SK-N-SH (cell line): ENCODE data around the gene PCDH1. TPM values are rescaled to one million over a fixed set of nuclear protein-coding genes. Genes with fewer than 3 reads are reported as not detected.

ENCODE experiments used
- CTCF ChIA-PET: fragments of 300-600, 350-600 bp; formaldehyde crosslinking; extraction: SDS; loops from one replicate; lab custom pipeline; 2021; lab: Yijun Ruan, JAX
- POLR2A ChIA-PET: fragments of 350-600 bp; sonication (Branson Sonifier 250); formaldehyde crosslinking; extraction: SDS; loops from one replicate; lab custom pipeline; 2020; ENCODE audit warnings: antibody characterized with exemption, inconsistent platforms; lab: Yijun Ruan, JAX
- DNase-seq: peaks from one replicate; pipeline ENCODE4 v3.0.0; 2012
- H2AFZ ChIP-seq: fragments of 200-600 bp; sonication (generic); 2 replicates; pipeline ENCODE4 v1.8.1; 2016; ENCODE audit warnings: antibody characterized with exemption, mild to moderate bottlenecking, low read depth
- H3F3A ChIP-seq: fragments of 200-600 bp; sonication (generic); replicated peaks from 2 replicates; pipeline ENCODE3; 2016; ENCODE audit warnings: antibody characterized with exemption, mild to moderate bottlenecking; ENCODE audit not compliant: insufficient read depth
- H3K27ac ChIP-seq, 2 experiments: fragments of 200-500 bp in 1 of 2; fragments of 200-600 bp in 1 of 2; sonication (Bioruptor generic) in 1 of 2; sonication (generic), shearing (Covaris generic) in 1 of 2; 2 replicates each; pipeline versions ENCODE4 v1.5.1 to v1.6.1; 2014 to 2016; ENCODE audit warnings: low read depth in 2 of 2, inconsistent platforms in 1 of 2, low read length in 1 of 2, mild to moderate bottlenecking in 1 of 2, mixed read lengths in 1 of 2
- H3K27me3 ChIP-seq: fragments of 200-600 bp; sonication (generic), shearing (Covaris generic); 2 replicates; pipeline ENCODE4 v1.6.1; 2016; ENCODE audit warnings: mixed run types; ENCODE audit not compliant: insufficient read depth
- H3K36me3 ChIP-seq, 2 experiments: fragments of 200-500 bp in 1 of 2; fragments of 200-600 bp in 1 of 2; sonication (Bioruptor generic) in 1 of 2; sonication (generic) in 1 of 2; replicated peaks in 1 of 2; 2 replicates each; pipeline versions ENCODE3 to v1.5.1; 2014 to 2016; ENCODE audit warnings: low read length in 1 of 2, mild to moderate bottlenecking in 1 of 2; ENCODE audit not compliant: insufficient read depth in 2 of 2, control insufficient read depth in 1 of 2
- H3K4me1 ChIP-seq, 2 experiments: fragments of 200-500 bp in 1 of 2; fragments of 200-600 bp in 1 of 2; sonication (Bioruptor generic) in 1 of 2; sonication (generic), shearing (Covaris generic) in 1 of 2; 2 replicates each; pipeline versions ENCODE4 v1.5.1 to v1.6.1; 2014 to 2016; ENCODE audit warnings: low read depth in 1 of 2, low read length in 1 of 2, mixed run types in 1 of 2; ENCODE audit not compliant: insufficient read depth in 2 of 2, control insufficient read depth in 1 of 2
- H3K4me2 ChIP-seq: fragments of 200-600 bp; sonication (generic), shearing (Covaris generic); 2 replicates; pipeline ENCODE4 v1.6.1; 2017; ENCODE audit warnings: mixed run types
- H3K4me3 ChIP-seq, 2 experiments: fragments of 200-500 bp in 1 of 2; fragments of 200-600 bp in 1 of 2; sonication (Bioruptor generic) in 1 of 2; sonication (generic), shearing (Covaris generic) in 1 of 2; 2 replicates each; pipeline versions ENCODE4 v1.5.1 to v1.8.1; 2014 to 2016; ENCODE audit warnings: low read depth in 2 of 2, inconsistent platforms in 1 of 2, low read length in 1 of 2, mild to moderate bottlenecking in 1 of 2, mixed read lengths in 1 of 2, moderate library complexity in 1 of 2
- H3K79me2 ChIP-seq: fragments of 200-600 bp; sonication (generic); 2 replicates; pipeline ENCODE4 v1.8.1; 2017; ENCODE audit warnings: mild to moderate bottlenecking; ENCODE audit not compliant: insufficient read depth
- H3K9ac ChIP-seq: fragments of 200-600 bp; sonication (generic); 2 replicates; pipeline ENCODE4 v1.6.1; 2017; ENCODE audit warnings: mixed run types
- H3K9me2 ChIP-seq: fragments of 200-600 bp; sonication (generic); 2 replicates; pipeline ENCODE4 v1.6.1; 2017; ENCODE audit warnings: mixed run types
- H3K9me3 ChIP-seq: fragments of 200-600 bp; sonication (generic); 2 replicates; pipeline ENCODE4 v1.6.1; 2017; ENCODE audit warnings: mixed run types, mild to moderate bottlenecking, moderate library complexity
- H4K20me1 ChIP-seq: fragments of 200-600 bp; sonication (generic); 2 replicates; pipeline ENCODE4 v1.6.1; 2017; ENCODE audit warnings: mild to moderate bottlenecking, mixed run types; ENCODE audit not compliant: insufficient read depth
- CHD2 ChIP-seq: fragments of 150-350 bp; IDR thresholded peaks from 2 replicates; pipeline ENCODE4 v1.6.1; 2018; ENCODE audit warnings: low read length; ENCODE audit not compliant: partially characterized antibody
- EZH2phosphoT487 ChIP-seq: fragments of 200-600 bp; sonication (generic); IDR thresholded peaks from 2 replicates; pipeline ENCODE4 v1.6.1; 2017; ENCODE audit warnings: low read depth, mixed run types, mild to moderate bottlenecking, antibody characterized with exemption, moderate library complexity, borderline replicate concordance
- FOXM1 ChIP-seq: IDR thresholded peaks from 2 replicates; pipeline ENCODE4 v1.4.0; 2012; ENCODE audit warnings: low read depth, mild to moderate bottlenecking
- GATA2 ChIP-seq: sonication (generic); formaldehyde crosslinking; IDR thresholded peaks from 2 replicates; pipeline ENCODE4 v1.5.0; 2020; ENCODE audit warnings: mild to moderate bottlenecking, missing genetic modification reagents
- MXI1 ChIP-seq: IDR thresholded peaks from 2 replicates; pipeline ENCODE4 v1.6.1; 2012; ENCODE audit warnings: mild to moderate bottlenecking, low read depth, low read length, improper control_type of control experiment
- NFIC ChIP-seq: IDR thresholded peaks from 2 replicates; pipeline ENCODE4 v1.4.0; 2012; ENCODE audit warnings: borderline replicate concordance
- POLR2AphosphoS5 ChIP-seq: IDR thresholded peaks from 2 replicates; pipeline ENCODE4 v1.6.1; 2012; ENCODE audit warnings: low read depth, low read length
- RFX5 ChIP-seq: IDR thresholded peaks from 2 replicates; pipeline ENCODE4 v1.6.1; 2012; ENCODE audit warnings: mild to moderate bottlenecking, improper control_type of control experiment, low read length
- SMC3 ChIP-seq: IDR thresholded peaks from 2 replicates; pipeline ENCODE4 v1.6.1; 2012; ENCODE audit warnings: low read depth, low read length, improper control_type of control experiment
- TAF1 ChIP-seq: IDR thresholded peaks from 2 replicates; pipeline ENCODE4 v1.6.1; 2012; ENCODE audit warnings: low read depth, mild to moderate bottlenecking, low read length, moderate library complexity, borderline replicate concordance
- TCF12 ChIP-seq: IDR thresholded peaks from 2 replicates; pipeline ENCODE4 v1.4.0; 2012
- TEAD4 ChIP-seq: IDR thresholded peaks from 2 replicates; pipeline ENCODE4 v1.4.0; 2012; ENCODE audit warnings: mild to moderate bottlenecking, borderline replicate concordance; ENCODE audit not compliant: insufficient read depth
- WGBS: methylation state at CpG from one replicate; pipeline ENCODE4 v1.1.6; 2017; ENCODE audit warnings: low lambda C conversion rate; 5-methylcytosine and 5-hydroxymethylcytosine counted together
- polyA plus RNA-seq, 3 experiments: library from polyadenylated mRNA; depleted of rRNA; stranded (reverse); fragments of >200 nt; gene quantifications; 2 replicates each; pipeline ENCODE4 v1.2.3, GENCODE V29; 2012
- TF ChIP-seq, protein P1 (sequence below): IDR thresholded peaks from 2 replicates; pipeline ENCODE4; 2012
- TF ChIP-seq, protein P2 (sequence below): fragments of 150-350 bp; IDR thresholded peaks from 2 replicates; pipeline ENCODE4 v1.6.1; 2017; ENCODE audit warnings: antibody characterized with exemption, low read length, low read depth, borderline replicate concordance
- TF ChIP-seq, protein P3 (sequence below): IDR thresholded peaks from 2 replicates; pipeline ENCODE4 v1.6.1; 2012; ENCODE audit warnings: mild to moderate bottlenecking, low read depth, low read length, moderate library complexity
- TF ChIP-seq, protein P4 (sequence below): fragments of 200-600 bp; sonication (generic); IDR thresholded peaks from 2 replicates; pipeline ENCODE4 v1.6.1; 2017; ENCODE audit warnings: antibody characterized with exemption, mild to moderate bottlenecking, moderate library complexity
- TF ChIP-seq, protein P5 (sequence below): IDR thresholded peaks from 2 replicates; pipeline ENCODE4 v1.4.0; 2012; ENCODE audit warnings: low read depth, borderline replicate concordance
- TF ChIP-seq, protein P6 (sequence below): IDR thresholded peaks from 2 replicates; pipeline ENCODE4 v1.4.0; 2012; ENCODE audit warnings: low read depth, borderline replicate concordance

The PCDH1 gene
- polyA plus RNA-seq, 1 of the 3 experiments (the other 2 are of a cell fraction), result 0.08 TPM

DNA sequence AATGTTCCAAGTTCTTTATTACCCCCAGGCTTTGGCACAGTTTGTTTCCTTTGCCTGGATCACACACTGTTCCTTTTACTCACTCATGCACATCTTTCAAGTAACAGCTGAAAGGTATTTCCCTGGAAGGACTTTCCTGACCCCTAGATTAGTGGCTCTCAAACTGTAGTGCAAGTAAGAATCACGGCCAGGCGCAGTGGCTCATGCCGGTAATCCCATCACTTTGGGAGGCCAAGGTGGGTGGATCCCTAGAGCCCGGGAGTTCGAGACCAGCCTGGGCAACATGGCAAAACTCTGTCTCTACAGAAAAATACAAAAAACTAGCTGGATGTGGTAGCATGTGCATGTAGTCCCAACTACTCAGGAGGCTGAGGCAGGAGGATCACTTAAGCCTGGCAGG is 26.3 kb upstream of the PCDH1 start:
- Histone ChIP-seq H3K9ac (no peak overlapping the region), H3K4me2 (no peak overlapping the region), H4K20me1 (no peaks in the 10 kb centered on the region), H2AFZ (no peak overlapping the region)
- DNase-seq, result no peak
- CTCF ChIA-PET, result interaction anchor here (0.6 to 6.0 kb wide), 5 partner anchors 10 to 1080 kb away, joined by 3 to 30 read pairs (median 8); no protein-coding TSS in a partner anchor
- WGBS, result 60% methylated on average over 5 of the region's 5 CpGs
- no peak for TF ChIP-seq POLR2AphosphoS5
- TF ChIP-seq NFIC, result no peak
- TF ChIP-seq TCF12, result no peak
- TF ChIP-seq CHD2, result no peak
- TF ChIP-seq RFX5, result no peak
- TF ChIP-seq, protein P1, sequence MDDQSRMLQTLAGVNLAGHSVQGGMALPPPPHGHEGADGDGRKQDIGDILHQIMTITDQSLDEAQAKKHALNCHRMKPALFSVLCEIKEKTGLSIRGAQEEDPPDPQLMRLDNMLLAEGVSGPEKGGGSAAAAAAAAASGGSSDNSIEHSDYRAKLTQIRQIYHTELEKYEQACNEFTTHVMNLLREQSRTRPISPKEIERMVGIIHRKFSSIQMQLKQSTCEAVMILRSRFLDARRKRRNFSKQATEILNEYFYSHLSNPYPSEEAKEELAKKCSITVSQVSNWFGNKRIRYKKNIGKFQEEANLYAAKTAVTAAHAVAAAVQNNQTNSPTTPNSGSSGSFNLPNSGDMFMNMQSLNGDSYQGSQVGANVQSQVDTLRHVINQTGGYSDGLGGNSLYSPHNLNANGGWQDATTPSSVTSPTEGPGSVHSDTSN, result no peak
- no peak for TF ChIP-seq MXI1
- no peak for TF ChIP-seq SMC3
- no peak for TF ChIP-seq TEAD4
- TF ChIP-seq, protein P2, sequence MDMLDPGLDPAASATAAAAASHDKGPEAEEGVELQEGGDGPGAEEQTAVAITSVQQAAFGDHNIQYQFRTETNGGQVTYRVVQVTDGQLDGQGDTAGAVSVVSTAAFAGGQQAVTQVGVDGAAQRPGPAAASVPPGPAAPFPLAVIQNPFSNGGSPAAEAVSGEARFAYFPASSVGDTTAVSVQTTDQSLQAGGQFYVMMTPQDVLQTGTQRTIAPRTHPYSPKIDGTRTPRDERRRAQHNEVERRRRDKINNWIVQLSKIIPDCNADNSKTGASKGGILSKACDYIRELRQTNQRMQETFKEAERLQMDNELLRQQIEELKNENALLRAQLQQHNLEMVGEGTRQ, result no peak
- TF ChIP-seq, protein P3, sequence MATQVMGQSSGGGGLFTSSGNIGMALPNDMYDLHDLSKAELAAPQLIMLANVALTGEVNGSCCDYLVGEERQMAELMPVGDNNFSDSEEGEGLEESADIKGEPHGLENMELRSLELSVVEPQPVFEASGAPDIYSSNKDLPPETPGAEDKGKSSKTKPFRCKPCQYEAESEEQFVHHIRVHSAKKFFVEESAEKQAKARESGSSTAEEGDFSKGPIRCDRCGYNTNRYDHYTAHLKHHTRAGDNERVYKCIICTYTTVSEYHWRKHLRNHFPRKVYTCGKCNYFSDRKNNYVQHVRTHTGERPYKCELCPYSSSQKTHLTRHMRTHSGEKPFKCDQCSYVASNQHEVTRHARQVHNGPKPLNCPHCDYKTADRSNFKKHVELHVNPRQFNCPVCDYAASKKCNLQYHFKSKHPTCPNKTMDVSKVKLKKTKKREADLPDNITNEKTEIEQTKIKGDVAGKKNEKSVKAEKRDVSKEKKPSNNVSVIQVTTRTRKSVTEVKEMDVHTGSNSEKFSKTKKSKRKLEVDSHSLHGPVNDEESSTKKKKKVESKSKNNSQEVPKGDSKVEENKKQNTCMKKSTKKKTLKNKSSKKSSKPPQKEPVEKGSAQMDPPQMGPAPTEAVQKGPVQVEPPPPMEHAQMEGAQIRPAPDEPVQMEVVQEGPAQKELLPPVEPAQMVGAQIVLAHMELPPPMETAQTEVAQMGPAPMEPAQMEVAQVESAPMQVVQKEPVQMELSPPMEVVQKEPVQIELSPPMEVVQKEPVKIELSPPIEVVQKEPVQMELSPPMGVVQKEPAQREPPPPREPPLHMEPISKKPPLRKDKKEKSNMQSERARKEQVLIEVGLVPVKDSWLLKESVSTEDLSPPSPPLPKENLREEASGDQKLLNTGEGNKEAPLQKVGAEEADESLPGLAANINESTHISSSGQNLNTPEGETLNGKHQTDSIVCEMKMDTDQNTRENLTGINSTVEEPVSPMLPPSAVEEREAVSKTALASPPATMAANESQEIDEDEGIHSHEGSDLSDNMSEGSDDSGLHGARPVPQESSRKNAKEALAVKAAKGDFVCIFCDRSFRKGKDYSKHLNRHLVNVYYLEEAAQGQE, result no peak
- no peak for TF ChIP-seq GATA2
- TF ChIP-seq, protein P4, sequence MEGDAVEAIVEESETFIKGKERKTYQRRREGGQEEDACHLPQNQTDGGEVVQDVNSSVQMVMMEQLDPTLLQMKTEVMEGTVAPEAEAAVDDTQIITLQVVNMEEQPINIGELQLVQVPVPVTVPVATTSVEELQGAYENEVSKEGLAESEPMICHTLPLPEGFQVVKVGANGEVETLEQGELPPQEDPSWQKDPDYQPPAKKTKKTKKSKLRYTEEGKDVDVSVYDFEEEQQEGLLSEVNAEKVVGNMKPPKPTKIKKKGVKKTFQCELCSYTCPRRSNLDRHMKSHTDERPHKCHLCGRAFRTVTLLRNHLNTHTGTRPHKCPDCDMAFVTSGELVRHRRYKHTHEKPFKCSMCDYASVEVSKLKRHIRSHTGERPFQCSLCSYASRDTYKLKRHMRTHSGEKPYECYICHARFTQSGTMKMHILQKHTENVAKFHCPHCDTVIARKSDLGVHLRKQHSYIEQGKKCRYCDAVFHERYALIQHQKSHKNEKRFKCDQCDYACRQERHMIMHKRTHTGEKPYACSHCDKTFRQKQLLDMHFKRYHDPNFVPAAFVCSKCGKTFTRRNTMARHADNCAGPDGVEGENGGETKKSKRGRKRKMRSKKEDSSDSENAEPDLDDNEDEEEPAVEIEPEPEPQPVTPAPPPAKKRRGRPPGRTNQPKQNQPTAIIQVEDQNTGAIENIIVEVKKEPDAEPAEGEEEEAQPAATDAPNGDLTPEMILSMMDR, result no peak
- TF ChIP-seq TAF1, result no peak
- TF ChIP-seq EZH2phosphoT487, result no peak
- TF ChIP-seq, protein P5, sequence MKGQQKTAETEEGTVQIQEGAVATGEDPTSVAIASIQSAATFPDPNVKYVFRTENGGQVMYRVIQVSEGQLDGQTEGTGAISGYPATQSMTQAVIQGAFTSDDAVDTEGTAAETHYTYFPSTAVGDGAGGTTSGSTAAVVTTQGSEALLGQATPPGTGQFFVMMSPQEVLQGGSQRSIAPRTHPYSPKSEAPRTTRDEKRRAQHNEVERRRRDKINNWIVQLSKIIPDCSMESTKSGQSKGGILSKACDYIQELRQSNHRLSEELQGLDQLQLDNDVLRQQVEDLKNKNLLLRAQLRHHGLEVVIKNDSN, result no peak
- TF ChIP-seq, protein P6, sequence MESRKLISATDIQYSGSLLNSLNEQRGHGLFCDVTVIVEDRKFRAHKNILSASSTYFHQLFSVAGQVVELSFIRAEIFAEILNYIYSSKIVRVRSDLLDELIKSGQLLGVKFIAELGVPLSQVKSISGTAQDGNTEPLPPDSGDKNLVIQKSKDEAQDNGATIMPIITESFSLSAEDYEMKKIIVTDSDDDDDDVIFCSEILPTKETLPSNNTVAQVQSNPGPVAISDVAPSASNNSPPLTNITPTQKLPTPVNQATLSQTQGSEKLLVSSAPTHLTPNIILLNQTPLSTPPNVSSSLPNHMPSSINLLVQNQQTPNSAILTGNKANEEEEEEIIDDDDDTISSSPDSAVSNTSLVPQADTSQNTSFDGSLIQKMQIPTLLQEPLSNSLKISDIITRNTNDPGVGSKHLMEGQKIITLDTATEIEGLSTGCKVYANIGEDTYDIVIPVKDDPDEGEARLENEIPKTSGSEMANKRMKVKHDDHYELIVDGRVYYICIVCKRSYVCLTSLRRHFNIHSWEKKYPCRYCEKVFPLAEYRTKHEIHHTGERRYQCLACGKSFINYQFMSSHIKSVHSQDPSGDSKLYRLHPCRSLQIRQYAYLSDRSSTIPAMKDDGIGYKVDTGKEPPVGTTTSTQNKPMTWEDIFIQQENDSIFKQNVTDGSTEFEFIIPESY, result no peak
- no peak for TF ChIP-seq FOXM1
- TF ChIP-seq, all 33 proteins: peak for 0
- POLR2A ChIA-PET, result no interaction called here
- Histone ChIP-seq H3K36me3 (no peaks in the 10 kb centered on the region), H3K9me2 (no peaks in the 10 kb centered on the region), H3K9me3 (no peaks in the 10 kb centered on the region), H3K27me3 (peaks cover 11% of the 10 kb centered on the region), H3K27ac (no peak overlapping the region), H3K4me3 (no peak overlapping the region), H3F3A (no peaks in the 10 kb centered on the region), H3K79me2 (no peaks in the 10 kb centered on the region), H3K4me1 (peaks cover 0 to 12% of the 10 kb centered on the region in 2 experiments; a peak in 1 of 4 replicates)
